ENCODE results near the gene OPRD1.

Gene OPRD1

GRCh38 chr1:28910379-28911115 lies 98.6 kb downstream of the OPRD1 start:
- H3K27ac ChIP-seq = no peak overlapping the region
- intact Hi-C loops (cut with DNase I; ENCODE audit: low total_unique reads) = no loop called here
- no peaks in the 10 kb centered on the region for H3K36me3 ChIP-seq
- no peak overlapping the region for H3K4me3 ChIP-seq
- no peaks in the 10 kb centered on the region for H3K9me3 ChIP-seq
- peaks cover 0 to 13% (median 6%) of the 10 kb centered on the region in 4 donors for H3K4me1 ChIP-seq
- H3K27me3 ChIP-seq = no peaks in the 10 kb centered on the region
- DNase-seq = no peak
- TF ChIP-seq CTCF (IDR thresholded peaks at IDR 0.05) = no peak

GRCh38 chr1:28913786-28914227 lies 101.8 kb downstream of the OPRD1 start:
- DNase-seq = no peak
- intact Hi-C loops (cut with DNase I; ENCODE audit: low total_unique reads) = no loop called here
- peak overlapping the region; percentile 55 to 92 for H3K4me3 ChIP-seq
- H3K4me1 ChIP-seq = peaks cover 0 to 14% (median 6%) of the 10 kb centered on the region in 4 donors
- TF ChIP-seq CTCF (IDR thresholded peaks at IDR 0.05) = no peak
- no peaks in the 10 kb centered on the region for H3K27me3 ChIP-seq
- no peaks in the 10 kb centered on the region for H3K9me3 ChIP-seq
- H3K27ac ChIP-seq = peak overlapping the region; percentile 61 to 71
- H3K36me3 ChIP-seq = no peaks in the 10 kb centered on the region

- no peak for TF ChIP-seq CTCF (IDR thresholded peaks at IDR 0.05)
- H3K27ac ChIP-seq = peak within 1 kb of the TSS; percentile 61 to 71
- H3K9me3 ChIP-seq = no peaks in the 10 kb centered on the region
- peak; percentile 89 to 94 for DNase-seq
- intact Hi-C loops (cut with DNase I; ENCODE audit: low total_unique reads) = no loop called here
- H3K27me3 ChIP-seq = no peaks in the 10 kb centered on the region
- H3K4me3 ChIP-seq = peak within 1 kb of the TSS; percentile 55 to 92
- H3K36me3 ChIP-seq = no peaks in the 10 kb centered on the region
- H3K4me1 ChIP-seq = peaks cover 0 to 14% (median 6%) of the 10 kb centered on the region in 4 donors
Observed at GRCh38 chr1:28914228-28915030, 102.5 kb downstream of the OPRD1 start, which contains the start of gene EPB41. EPB41 (plus strand) TSS chr1:28914569; CDS start chr1:28987438, 72,869 bp downstream.

- H3K4me1 ChIP-seq = peaks cover 0 to 14% (median 6%) of the 10 kb centered on the region in 4 donors
- intact Hi-C loops (cut with DNase I; ENCODE audit: low total_unique reads) = no loop called here
- H3K9me3 ChIP-seq = no peaks in the 10 kb centered on the region
- no peak for TF ChIP-seq CTCF (IDR thresholded peaks at IDR 0.05)
- no peaks in the 10 kb centered on the region for H3K27me3 ChIP-seq
- no peaks in the 10 kb centered on the region for H3K36me3 ChIP-seq
- H3K27ac ChIP-seq = peak overlapping the region; percentile 61 to 71
- no peak for DNase-seq
- H3K4me3 ChIP-seq = peak overlapping the region; percentile 55 to 92
Observed at GRCh38 chr1:28915031-28915895, 103.3 kb downstream of the OPRD1 start.

GRCh38 chr1:28917757-28918118 lies 105.8 kb downstream of the OPRD1 start:
- no peaks in the 10 kb centered on the region for H3K36me3 ChIP-seq
- TF ChIP-seq CTCF (IDR thresholded peaks at IDR 0.05) = no peak
- intact Hi-C loops (cut with DNase I; ENCODE audit: low total_unique reads) = no loop called here
- H3K9me3 ChIP-seq = no peaks in the 10 kb centered on the region
- H3K27me3 ChIP-seq = no peaks in the 10 kb centered on the region
- peaks cover 0 to 14% (median 6%) of the 10 kb centered on the region in 4 donors for H3K4me1 ChIP-seq
- no peak overlapping the region for H3K4me3 ChIP-seq
- no peak for DNase-seq
- no peak overlapping the region for H3K27ac ChIP-seq
